Measurements from ENCODE around the gene UBTF.

The UBTF gene

GRCh38 chr17:44164476-44164875 is 55.0 kb downstream of the UBTF start:
- no peak for DNase-seq

- DNase-seq = no peak
Observed at GRCh38 chr17:44159519-44160210, 59.8 kb downstream of the UBTF start.

DNA sequence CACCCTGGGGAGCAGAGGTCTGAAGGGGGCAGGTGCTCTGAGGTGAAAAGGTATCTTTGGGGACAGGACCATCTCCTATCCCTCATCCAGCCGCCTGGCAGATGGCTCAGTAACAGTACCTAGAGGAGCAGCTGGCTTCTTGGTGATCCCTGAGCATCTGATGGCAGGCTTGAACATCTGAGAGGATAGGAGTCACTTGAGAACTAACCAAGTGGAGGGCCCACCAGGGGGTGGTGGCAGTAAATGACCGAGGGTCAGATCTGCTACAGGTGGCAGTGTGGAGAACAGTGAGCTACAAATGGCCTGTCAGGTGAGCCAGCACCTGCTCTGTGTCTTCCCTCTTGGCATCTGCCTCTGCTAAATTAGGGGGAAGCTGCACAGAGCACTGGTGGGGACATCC is 64.0 kb downstream of the UBTF start:
- no peak for DNase-seq

All from NCI-H774 (cell line).